ENCODE data around the gene PKN2.

Gene PKN2

DNA sequence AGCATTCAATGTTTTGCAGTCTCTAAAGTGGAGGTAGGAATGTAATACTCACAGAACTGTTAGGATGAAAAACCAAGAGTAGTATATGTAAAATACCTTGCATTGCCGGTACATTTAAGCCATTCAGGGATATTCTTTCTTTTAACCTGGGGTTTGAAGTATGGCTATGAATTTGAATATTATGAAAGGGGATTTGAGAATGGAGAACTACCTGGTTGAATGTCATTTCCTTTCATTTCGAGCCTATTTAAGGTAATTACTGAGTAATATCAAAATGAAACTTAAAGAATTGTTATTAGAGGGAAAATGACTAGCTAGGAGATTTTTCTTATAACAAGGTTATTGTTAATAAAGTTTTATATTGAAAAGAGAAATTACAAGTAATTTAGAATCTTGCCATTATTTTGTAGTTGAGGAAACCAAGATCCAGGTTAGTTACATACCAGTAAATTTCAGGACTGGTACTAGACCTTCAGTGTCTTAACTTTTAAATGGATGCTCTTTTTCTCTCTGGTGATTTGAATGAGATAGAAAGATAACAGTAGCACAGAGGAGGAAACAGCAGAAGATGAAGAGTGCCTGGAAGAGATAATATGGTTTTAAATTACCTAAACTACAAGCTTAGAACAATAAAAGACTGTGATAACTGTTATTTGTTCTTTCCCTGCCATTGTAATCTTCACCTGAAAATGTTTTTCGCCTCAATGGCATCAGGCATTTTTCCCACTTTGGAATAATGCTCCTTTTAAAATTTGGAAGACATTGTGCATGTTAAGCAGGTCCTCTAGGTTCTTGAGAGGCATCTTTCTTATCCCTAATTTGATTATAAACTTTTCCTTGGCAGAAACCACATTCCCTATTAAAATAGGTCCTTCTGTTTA is 103.2 kb downstream of the PKN2 start:
- no peak overlapping the region for H3K9ac ChIP-seq (ENCODE audit: low read length in 2 of 2)
- no peaks in the 10 kb centered on the region for H3K27me3 ChIP-seq (ENCODE audit: control insufficient read depth in 1 of 2, insufficient read depth in 2 of 2, low read length in 2 of 2)
- H3K36me3 ChIP-seq (ENCODE audit: control insufficient read depth in 2 of 2, insufficient read depth in 2 of 2, low read length in 2 of 2) = peaks cover 2 to 13% of the 10 kb centered on the region in 2 donors
- no peak overlapping the region for H3K27ac ChIP-seq (ENCODE audit: low read length)
- no peaks in the 10 kb centered on the region for H3K9me3 ChIP-seq (ENCODE audit: control insufficient read depth in 2 of 2, low read length in 2 of 2)
- H3K4me1 ChIP-seq (ENCODE audit: control insufficient read depth, insufficient read depth, low read length) = no peaks in the 10 kb centered on the region
- no peak overlapping the region for H3K4me3 ChIP-seq (ENCODE audit: low read length in 2 of 2)

DNA sequence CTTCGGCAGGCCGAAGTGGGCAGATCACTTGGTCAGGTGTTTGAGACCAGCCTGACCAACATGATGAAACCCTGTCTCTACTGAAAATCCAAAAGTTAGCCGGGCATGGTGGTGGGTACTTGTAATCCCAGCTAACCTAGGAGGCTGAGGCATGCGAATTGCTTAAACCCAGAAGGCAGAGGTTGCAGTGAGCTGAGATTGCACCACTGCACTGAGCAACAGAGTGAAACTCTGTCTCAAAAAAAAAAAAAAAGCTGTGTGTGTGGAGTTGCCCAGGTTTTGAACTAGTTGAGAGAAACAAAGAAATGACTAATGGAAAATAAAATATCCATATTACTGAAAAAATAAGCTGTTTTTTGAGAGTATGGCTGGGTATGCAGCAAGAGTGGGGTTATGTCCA is 107.1 kb downstream of the PKN2 start:
- Histone ChIP-seq H3K9ac (ENCODE audit: low read length in 2 of 2) (no peak overlapping the region), H3K36me3 (ENCODE audit: control insufficient read depth in 2 of 2, insufficient read depth in 2 of 2, low read length in 2 of 2) (peaks cover 0 to 15% of the 10 kb centered on the region in 2 donors), H3K4me3 (ENCODE audit: low read length in 2 of 2) (no peak overlapping the region), H3K27me3 (ENCODE audit: control insufficient read depth in 1 of 2, insufficient read depth in 2 of 2, low read length in 2 of 2) (no peaks in the 10 kb centered on the region), H3K27ac (ENCODE audit: low read length) (no peak overlapping the region), H3K4me1 (ENCODE audit: control insufficient read depth, insufficient read depth, low read length) (no peaks in the 10 kb centered on the region), H3K9me3 (ENCODE audit: control insufficient read depth in 2 of 2, low read length in 2 of 2) (no peaks in the 10 kb centered on the region)

DNA sequence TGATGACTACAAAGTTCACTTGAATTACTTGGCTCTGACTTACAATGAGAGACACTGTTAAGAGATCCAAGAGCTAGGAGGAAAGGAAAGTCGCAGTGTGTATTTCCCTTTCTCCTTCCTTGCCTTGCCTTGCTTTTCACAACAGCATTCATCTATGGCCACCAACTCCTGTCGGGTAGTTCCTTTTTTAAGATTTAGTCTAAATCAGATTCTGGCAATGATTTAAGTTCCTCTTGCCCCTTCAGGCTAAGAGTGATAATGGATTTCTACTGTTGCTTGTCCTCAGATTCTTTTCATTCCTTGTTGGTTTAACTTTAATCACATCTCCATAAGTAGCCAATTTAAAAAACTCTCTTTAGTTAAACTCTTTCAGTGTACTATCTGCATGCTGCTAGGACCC is 115.4 kb downstream of the PKN2 start:
- Histone ChIP-seq H3K36me3 (ENCODE audit: control insufficient read depth in 2 of 2, insufficient read depth in 2 of 2, low read length in 2 of 2) (peaks cover 0 to 22% of the 10 kb centered on the region in 2 donors), H3K27me3 (ENCODE audit: control insufficient read depth in 1 of 2, insufficient read depth in 2 of 2, low read length in 2 of 2) (no peaks in the 10 kb centered on the region), H3K9ac (ENCODE audit: low read length in 2 of 2) (no peak overlapping the region), H3K4me1 (ENCODE audit: control insufficient read depth, insufficient read depth, low read length) (no peaks in the 10 kb centered on the region), H3K4me3 (ENCODE audit: low read length in 2 of 2) (no peak overlapping the region), H3K9me3 (ENCODE audit: control insufficient read depth in 2 of 2, low read length in 2 of 2) (no peaks in the 10 kb centered on the region), H3K27ac (ENCODE audit: low read length) (no peak overlapping the region)

DNA sequence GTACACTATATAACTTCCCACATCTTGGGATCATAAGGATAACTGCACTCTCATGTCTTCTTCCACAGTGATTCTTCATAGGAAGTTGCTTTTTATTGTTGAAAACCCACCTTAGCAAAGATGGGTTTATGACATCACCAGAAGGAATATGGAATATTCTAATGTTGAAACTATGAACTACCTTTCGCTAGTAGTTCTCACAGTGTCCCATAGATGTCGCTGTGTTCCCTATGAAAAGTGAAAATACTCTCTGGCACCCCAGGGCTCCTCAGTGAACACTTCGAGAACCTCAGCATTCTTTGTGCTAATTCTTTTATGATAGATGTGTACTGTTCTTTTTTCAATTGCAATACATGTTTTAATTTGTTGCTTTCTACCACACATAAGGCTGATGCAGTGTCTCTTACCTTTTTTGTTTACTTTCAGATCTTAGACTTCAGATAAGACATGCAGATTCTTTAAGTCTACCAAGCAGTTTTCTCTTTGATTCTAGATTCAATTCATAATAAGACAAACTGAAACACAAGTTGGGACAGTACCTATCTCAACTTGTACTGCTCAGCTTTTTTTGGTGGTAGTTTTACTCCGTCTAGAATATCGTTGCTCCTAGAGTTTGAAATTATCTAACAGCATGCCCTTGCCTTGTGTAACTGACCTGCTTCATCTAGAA is 116.4 kb downstream of the PKN2 start:
- H3K27me3 ChIP-seq (ENCODE audit: control insufficient read depth in 1 of 2, insufficient read depth in 2 of 2, low read length in 2 of 2) = no peaks in the 10 kb centered on the region
- no peaks in the 10 kb centered on the region for H3K9me3 ChIP-seq (ENCODE audit: control insufficient read depth in 2 of 2, low read length in 2 of 2)
- H3K4me1 ChIP-seq (ENCODE audit: control insufficient read depth, insufficient read depth, low read length) = no peaks in the 10 kb centered on the region
- H3K36me3 ChIP-seq (ENCODE audit: control insufficient read depth in 2 of 2, insufficient read depth in 2 of 2, low read length in 2 of 2) = peaks cover 1 to 25% of the 10 kb centered on the region in 2 donors
- no peak overlapping the region for H3K4me3 ChIP-seq (ENCODE audit: low read length in 2 of 2)
- no peak overlapping the region for H3K9ac ChIP-seq (ENCODE audit: low read length in 2 of 2)
- H3K27ac ChIP-seq (ENCODE audit: low read length) = no peak overlapping the region

DNA sequence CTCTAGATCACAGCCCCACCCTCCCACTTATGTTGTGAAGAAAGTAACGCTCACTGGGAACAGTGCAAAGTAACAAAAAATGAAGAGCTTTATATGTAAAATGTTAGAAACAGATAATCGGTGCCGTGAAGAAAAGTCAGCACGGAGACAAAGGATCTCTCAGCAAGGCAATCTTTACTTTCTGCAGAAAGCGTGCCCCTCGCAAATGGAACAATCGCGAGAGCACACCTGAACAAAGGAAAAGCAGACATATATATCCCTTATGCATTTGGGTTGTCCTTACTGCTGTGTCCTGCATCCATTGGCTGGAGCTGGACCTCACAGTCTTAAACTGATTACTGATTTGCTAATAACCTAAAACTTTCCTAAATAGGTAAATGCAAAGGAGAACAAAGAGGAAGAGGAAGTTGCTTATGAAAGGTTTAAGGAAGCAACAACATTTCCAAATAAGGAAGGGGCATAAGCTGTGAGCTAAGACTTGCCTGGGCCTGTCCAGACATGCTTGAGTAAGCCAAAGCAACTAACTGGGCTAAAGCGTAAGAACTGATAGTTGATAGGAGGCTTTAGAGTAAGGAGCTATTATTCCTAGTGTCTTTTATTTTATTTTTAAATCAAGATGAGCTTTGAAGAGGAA is 117.6 kb downstream of the PKN2 start:
- Histone ChIP-seq H3K36me3 (ENCODE audit: control insufficient read depth in 2 of 2, insufficient read depth in 2 of 2, low read length in 2 of 2) (peaks cover 6 to 29% of the 10 kb centered on the region in 2 donors), H3K27ac (ENCODE audit: low read length) (no peak overlapping the region), H3K4me1 (ENCODE audit: control insufficient read depth, insufficient read depth, low read length) (no peaks in the 10 kb centered on the region), H3K9me3 (ENCODE audit: control insufficient read depth in 2 of 2, low read length in 2 of 2) (no peaks in the 10 kb centered on the region), H3K27me3 (ENCODE audit: control insufficient read depth in 1 of 2, insufficient read depth in 2 of 2, low read length in 2 of 2) (no peaks in the 10 kb centered on the region), H3K9ac (ENCODE audit: low read length in 2 of 2) (no peak overlapping the region), H3K4me3 (ENCODE audit: low read length in 2 of 2) (no peak overlapping the region)

DNA sequence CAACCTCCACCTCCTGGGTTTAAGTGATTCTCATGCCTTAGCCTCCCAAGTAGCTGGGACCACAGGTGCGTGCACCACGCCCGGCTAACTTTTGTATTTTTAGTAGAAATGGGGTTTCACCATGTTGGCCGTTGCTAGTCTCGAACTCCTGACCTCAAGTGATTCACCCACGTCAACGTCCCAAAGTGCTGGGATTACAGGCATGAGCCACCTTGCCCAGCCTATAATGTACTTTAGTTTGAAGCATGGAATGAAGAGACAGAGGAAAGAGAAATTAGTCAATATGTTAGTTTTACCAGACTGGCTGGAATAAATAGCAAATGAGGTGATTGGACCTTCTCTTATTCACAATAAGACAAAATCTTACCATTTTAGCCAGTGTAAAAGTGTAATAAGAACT is 118.3 kb downstream of the PKN2 start:
- H3K4me1 ChIP-seq (ENCODE audit: control insufficient read depth, insufficient read depth, low read length) = no peaks in the 10 kb centered on the region
- H3K27ac ChIP-seq (ENCODE audit: low read length) = no peak overlapping the region
- H3K4me3 ChIP-seq (ENCODE audit: low read length in 2 of 2) = no peak overlapping the region
- peaks cover 7 to 29% of the 10 kb centered on the region in 2 donors for H3K36me3 ChIP-seq (ENCODE audit: control insufficient read depth in 2 of 2, insufficient read depth in 2 of 2, low read length in 2 of 2)
- H3K9me3 ChIP-seq (ENCODE audit: control insufficient read depth in 2 of 2, low read length in 2 of 2) = no peaks in the 10 kb centered on the region
- no peaks in the 10 kb centered on the region for H3K27me3 ChIP-seq (ENCODE audit: control insufficient read depth in 1 of 2, insufficient read depth in 2 of 2, low read length in 2 of 2)
- no peak overlapping the region for H3K9ac ChIP-seq (ENCODE audit: low read length in 2 of 2)

DNA sequence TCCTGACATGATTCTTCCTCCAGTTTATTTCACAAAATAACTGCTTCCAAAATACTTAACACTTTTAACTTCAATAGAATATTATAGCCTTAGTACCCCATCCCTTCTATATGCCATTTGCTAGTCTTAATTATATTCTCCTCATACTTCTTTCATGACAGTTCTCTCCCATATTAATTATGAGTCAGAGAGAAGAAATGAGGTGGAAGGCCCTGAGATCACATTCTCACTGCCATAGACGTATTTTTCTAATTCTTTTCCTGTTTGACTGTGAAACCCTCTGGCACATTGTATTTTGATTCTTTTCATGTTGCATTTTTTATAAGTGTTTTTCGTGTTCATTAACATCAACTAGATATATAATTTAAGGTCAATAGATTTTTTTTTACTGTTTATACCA is 118.9 kb downstream of the PKN2 start:
- H3K36me3 ChIP-seq (ENCODE audit: control insufficient read depth in 2 of 2, insufficient read depth in 2 of 2, low read length in 2 of 2) = peaks cover 7 to 29% of the 10 kb centered on the region in 2 donors

DNA sequence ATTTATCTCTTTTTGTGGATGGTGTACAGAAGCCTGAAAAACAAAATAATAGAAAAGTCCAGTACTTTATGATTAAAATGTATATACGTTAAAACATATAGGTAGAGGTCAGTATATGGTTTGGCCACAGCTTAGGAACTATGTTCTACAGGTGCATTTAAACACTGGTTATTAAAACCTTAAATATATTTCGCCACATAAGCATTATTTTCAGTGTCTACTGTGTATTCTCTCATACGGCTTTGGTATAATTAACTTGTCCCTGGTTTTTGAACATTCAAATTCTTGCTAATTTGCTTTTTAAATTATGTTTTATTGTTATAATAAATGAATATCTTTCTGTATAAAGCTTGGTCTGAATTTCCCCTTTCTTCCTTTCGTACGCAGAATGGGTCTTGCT is 119.4 kb downstream of the PKN2 start:
- no peak overlapping the region for H3K9ac ChIP-seq (ENCODE audit: low read length in 2 of 2)
- no peaks in the 10 kb centered on the region for H3K4me1 ChIP-seq (ENCODE audit: control insufficient read depth, insufficient read depth, low read length)
- peaks cover 7 to 29% of the 10 kb centered on the region in 2 donors for H3K36me3 ChIP-seq (ENCODE audit: control insufficient read depth in 2 of 2, insufficient read depth in 2 of 2, low read length in 2 of 2)
- H3K9me3 ChIP-seq (ENCODE audit: control insufficient read depth in 2 of 2, low read length in 2 of 2) = no peaks in the 10 kb centered on the region
- H3K27me3 ChIP-seq (ENCODE audit: control insufficient read depth in 1 of 2, insufficient read depth in 2 of 2, low read length in 2 of 2) = no peaks in the 10 kb centered on the region
- no peak overlapping the region for H3K27ac ChIP-seq (ENCODE audit: low read length)
- H3K4me3 ChIP-seq (ENCODE audit: low read length in 2 of 2) = no peak overlapping the region

More for the DNA sequence above, 118.9 kb downstream of the PKN2 start:
- Histone ChIP-seq H3K9ac (ENCODE audit: low read length in 2 of 2) (no peak overlapping the region), H3K27ac (ENCODE audit: low read length) (no peak overlapping the region), H3K9me3 (ENCODE audit: control insufficient read depth in 2 of 2, low read length in 2 of 2) (no peaks in the 10 kb centered on the region), H3K27me3 (ENCODE audit: control insufficient read depth in 1 of 2, insufficient read depth in 2 of 2, low read length in 2 of 2) (no peaks in the 10 kb centered on the region), H3K4me3 (ENCODE audit: low read length in 2 of 2) (no peak overlapping the region), H3K4me1 (ENCODE audit: control insufficient read depth, insufficient read depth, low read length) (no peaks in the 10 kb centered on the region)

DNA sequence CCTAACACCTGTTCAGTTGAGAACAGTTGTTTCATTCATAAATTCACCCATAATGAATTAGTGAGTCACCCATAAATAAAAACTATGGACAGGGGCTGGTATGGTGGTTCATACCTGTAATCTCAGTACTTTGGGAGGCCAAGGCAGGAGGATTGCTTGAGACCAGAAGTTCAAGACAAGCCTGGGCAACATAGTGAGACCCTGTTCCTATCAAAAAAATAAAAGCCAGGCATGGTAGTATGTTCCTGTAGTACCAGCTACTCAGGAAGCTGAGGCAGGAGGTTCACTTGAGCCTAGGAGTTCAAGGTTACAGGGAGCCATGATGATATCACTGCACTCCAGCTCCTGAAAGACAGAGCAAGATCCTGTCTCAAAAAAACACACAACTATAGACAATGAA is 128.3 kb downstream of the PKN2 start:
- H3K27me3 ChIP-seq (ENCODE audit: control insufficient read depth in 1 of 2, insufficient read depth in 2 of 2, low read length in 2 of 2) = no peaks in the 10 kb centered on the region
- no peak overlapping the region for H3K4me3 ChIP-seq (ENCODE audit: low read length in 2 of 2)
- H3K36me3 ChIP-seq (ENCODE audit: control insufficient read depth in 2 of 2, insufficient read depth in 2 of 2, low read length in 2 of 2) = peaks cover 4 to 17% of the 10 kb centered on the region in 2 donors
- no peaks in the 10 kb centered on the region for H3K4me1 ChIP-seq (ENCODE audit: control insufficient read depth, insufficient read depth, low read length)
- H3K9me3 ChIP-seq (ENCODE audit: control insufficient read depth in 2 of 2, low read length in 2 of 2) = no peaks in the 10 kb centered on the region
- H3K9ac ChIP-seq (ENCODE audit: low read length in 2 of 2) = no peak overlapping the region
- no peak overlapping the region for H3K27ac ChIP-seq (ENCODE audit: low read length)

DNA sequence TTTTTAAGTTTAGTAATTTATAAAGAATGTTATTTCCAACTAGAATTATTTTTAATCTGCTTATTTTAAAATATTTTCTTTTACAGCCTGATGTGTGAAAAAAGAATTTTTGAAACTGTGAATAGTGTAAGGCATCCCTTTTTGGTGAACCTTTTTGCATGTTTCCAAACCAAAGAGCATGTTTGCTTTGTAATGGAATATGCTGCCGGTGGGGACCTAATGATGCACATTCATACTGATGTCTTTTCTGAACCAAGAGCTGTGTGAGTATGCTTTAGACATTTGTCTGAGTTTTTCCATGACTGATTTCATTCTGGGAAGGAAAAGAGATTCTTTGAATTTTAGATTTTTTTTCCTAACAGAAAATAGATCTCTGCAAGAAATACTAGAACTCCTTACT is 129.4 kb downstream of the PKN2 start:
- Histone ChIP-seq H3K27me3 (ENCODE audit: control insufficient read depth in 1 of 2, insufficient read depth in 2 of 2, low read length in 2 of 2) (no peaks in the 10 kb centered on the region), H3K4me1 (ENCODE audit: control insufficient read depth, insufficient read depth, low read length) (no peaks in the 10 kb centered on the region), H3K36me3 (ENCODE audit: control insufficient read depth in 2 of 2, insufficient read depth in 2 of 2, low read length in 2 of 2) (peaks cover 4 to 17% of the 10 kb centered on the region in 2 donors), H3K4me3 (ENCODE audit: low read length in 2 of 2) (no peak overlapping the region), H3K9me3 (ENCODE audit: control insufficient read depth in 2 of 2, low read length in 2 of 2) (no peaks in the 10 kb centered on the region), H3K9ac (ENCODE audit: low read length in 2 of 2) (no peak overlapping the region), H3K27ac (ENCODE audit: low read length) (no peak overlapping the region)

Data from stomach smooth muscle (tissue), 2 donors.